GM23248 (cell line): ENCODE measurements around the gene SPRED3. TPM values are rescaled to one million over a fixed set of nuclear protein-coding genes. Genes with fewer than 3 reads are reported as not detected.

Source experiments
- DNase-seq: peaks from one replicate; pipeline ENCODE4 v3.0.0-alpha.2; 2015
- H2AFZ ChIP-seq: fragments of 200-600 bp; sonication (generic); 2 replicates; pipeline ENCODE4 v1.6.1; 2016; ENCODE audit warnings: antibody characterized with exemption
- H3F3A ChIP-seq: fragments of 200-600 bp; sonication (generic); 2 replicates; pipeline ENCODE4 v1.6.1; 2016; ENCODE audit warnings: mild to moderate bottlenecking, antibody characterized with exemption, mixed run types; ENCODE audit not compliant: insufficient read depth
- H3K27ac ChIP-seq: fragments of 200-600 bp; sonication (generic); 2 replicates; pipeline ENCODE4 v1.5.1; 2016; ENCODE audit warnings: mild to moderate bottlenecking
- H3K27me3 ChIP-seq: fragments of 200-600 bp; sonication (generic); replicated peaks from 2 replicates; pipeline ENCODE4 v1.6.1; 2016; ENCODE audit warnings: mild to moderate bottlenecking; ENCODE audit not compliant: insufficient read depth
- H3K36me3 ChIP-seq: fragments of 200-600 bp; sonication (generic); 2 replicates; pipeline ENCODE4 v1.6.1; 2016; ENCODE audit warnings: low read depth, mild to moderate bottlenecking
- H3K4me1 ChIP-seq: fragments of 200-600 bp; sonication (generic); 2 replicates; pipeline ENCODE4 v1.6.1; 2016; ENCODE audit warnings: mild to moderate bottlenecking; ENCODE audit not compliant: insufficient read depth
- H3K4me2 ChIP-seq: fragments of 200-600 bp; sonication (generic); one replicate; pipeline ENCODE4 v1.6.1; 2016; ENCODE audit warnings: mild to moderate bottlenecking; ENCODE audit not compliant: unreplicated experiment
- H3K4me3 ChIP-seq: fragments of 200-600 bp; sonication (generic); 2 replicates; pipeline ENCODE4 v1.5.1; 2016; ENCODE audit warnings: mild to moderate bottlenecking
- H3K79me2 ChIP-seq: fragments of 200-600 bp; sonication (generic); 2 replicates; pipeline ENCODE4 v1.6.1; 2016; ENCODE audit warnings: mild to moderate bottlenecking; ENCODE audit not compliant: insufficient read depth
- H3K9ac ChIP-seq: fragments of 200-600 bp; sonication (generic); 2 replicates; pipeline ENCODE4 v1.6.1; 2016; ENCODE audit warnings: mild to moderate bottlenecking
- H3K9me2 ChIP-seq: fragments of 200-600 bp; sonication (generic); 2 replicates; pipeline ENCODE4 v1.6.1; 2016; ENCODE audit warnings: mixed run types, mild to moderate bottlenecking, moderate library complexity; ENCODE audit not compliant: insufficient read depth
- H3K9me3 ChIP-seq: fragments of 200-600 bp; sonication (generic); one replicate; pipeline ENCODE4 v1.6.1; 2017; ENCODE audit warnings: low read depth
- H4K20me1 ChIP-seq: fragments of 200-600 bp; sonication (generic); 2 replicates; pipeline ENCODE4 v1.6.0; 2016; ENCODE audit not compliant: insufficient read depth
- EZH2 ChIP-seq: fragments of 200-600 bp; sonication (generic); IDR thresholded peaks from 2 replicates; pipeline ENCODE4 v1.6.1; 2018; ENCODE audit warnings: antibody characterized with exemption, mild to moderate bottlenecking; ENCODE audit not compliant: insufficient read depth, poor library complexity, severe bottlenecking
- EZH2phosphoT487 ChIP-seq: fragments of 200-600 bp; sonication (generic); IDR thresholded peaks from 2 replicates; pipeline ENCODE4 v1.6.1; 2018; ENCODE audit warnings: antibody characterized with exemption, moderate library complexity, mild to moderate bottlenecking, low read depth; ENCODE audit not compliant: insufficient read depth
- WGBS, 2 experiments: methylation state at CpG; one replicate each; pipeline ENCODE4 v1.1.6; 2015 to 2017; ENCODE audit warnings: low lambda C conversion rate in 2 of 2, low coverage in 1 of 2; ENCODE audit errors: missing lambda C conversion rate in 2 of 2; 5-methylcytosine and 5-hydroxymethylcytosine counted together
- in situ Hi-C: fragments of 300-500 bp; cut with MboI; formaldehyde crosslinking; loops from 2 replicates; pipeline ENCODE4 v1.15.0; 2020
- polyA plus RNA-seq: library from polyadenylated mRNA; unstranded; fragments of >200 nt; fragmentation: Nextera tagmentation; extraction: Ambion mirVana; gene quantifications from 2 replicates; pipeline ENCODE4 v1.2.1, GENCODE V29; 2016
- total RNA-seq: library from RNA; depleted of rRNA; stranded (reverse); fragments of >200 nt; shearing (Covaris generic); gene quantifications from 2 replicates; pipeline ENCODE4 v1.2.3, GENCODE V29; 2014

SPRED3 gene
- total and polyA plus RNA-seq, 2 experiments from 2014 or later = 1.8 to 2.1 TPM

DNA sequence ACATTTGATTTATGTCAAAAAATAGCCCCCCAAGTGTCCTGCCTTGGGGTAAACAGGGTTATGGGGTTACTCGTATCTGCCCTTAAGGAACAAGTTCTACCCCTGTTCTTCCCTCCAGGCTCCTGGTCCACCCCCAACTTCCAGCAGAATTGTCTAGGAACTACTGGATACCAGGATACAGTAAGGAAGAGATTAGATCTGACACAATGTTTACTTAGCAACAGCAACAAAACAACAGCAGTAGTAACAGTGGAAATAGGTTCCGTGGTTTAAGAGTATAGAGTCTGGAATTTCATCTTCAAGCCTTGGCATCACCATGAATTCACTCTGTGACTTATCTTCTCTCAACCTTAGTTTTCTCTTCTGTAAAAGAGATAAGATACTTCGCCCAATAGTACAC lies 12.7 kb downstream of the SPRED3 start:
- no peaks in the 10 kb centered on the region for H3K9me3 ChIP-seq
- H3F3A ChIP-seq = no peaks in the 10 kb centered on the region
- TF ChIP-seq EZH2phosphoT487 (no peak), EZH2 (no peak)
- H3K9ac ChIP-seq = no peak overlapping the region
- H3K27ac ChIP-seq = no peak overlapping the region
- no peaks in the 10 kb centered on the region for H4K20me1 ChIP-seq
- H3K4me2 ChIP-seq = no peak overlapping the region
- H3K4me3 ChIP-seq = no peak overlapping the region
- WGBS, 2 experiments = 93 to 95% methylated on average over 3 of the region's 3 CpGs
- H3K27me3 ChIP-seq = no peaks in the 10 kb centered on the region
- no peak overlapping the region for H2AFZ ChIP-seq
- H3K4me1 ChIP-seq = 0 out of 2 replicates have a peak, but pooled peaks cover 4% of the 10 kb centered on the region
- DNase-seq = peak; percentile 60
- peaks cover 4% of the 10 kb centered on the region for H3K79me2 ChIP-seq
- in situ Hi-C loops = no loop called here
- no peaks in the 10 kb centered on the region for H3K36me3 ChIP-seq
- H3K9me2 ChIP-seq = no peaks in the 10 kb centered on the region

DNA sequence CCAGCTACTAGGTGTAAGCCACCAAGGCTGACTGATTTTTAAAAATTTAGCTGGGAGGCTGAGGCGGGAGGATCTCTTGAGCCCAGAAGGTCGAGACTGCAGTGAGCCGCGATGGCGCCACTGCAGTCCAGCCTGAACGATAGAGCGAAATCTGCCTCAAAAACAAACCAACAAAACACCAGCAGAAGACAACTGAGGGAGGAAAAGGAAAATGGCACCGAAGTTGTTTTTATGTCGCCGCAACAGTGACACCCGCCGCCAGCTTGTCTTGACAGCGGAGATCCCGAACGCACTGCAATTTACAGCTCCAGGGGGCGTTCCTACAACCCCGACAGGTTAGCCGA lies 14.1 kb downstream of the SPRED3 start:
- TF ChIP-seq EZH2phosphoT487 (no peak), EZH2 (no peak)
- Histone ChIP-seq H4K20me1 (no peaks in the 10 kb centered on the region), H3K27ac (no peak overlapping the region), H3K4me3 (peak overlapping the region; percentile 95), H3K79me2 (peaks cover 4% of the 10 kb centered on the region), H3K27me3 (no peaks in the 10 kb centered on the region), H3K9me3 (no peaks in the 10 kb centered on the region), H3K4me1 (0 out of 2 replicates have a peak, but pooled peaks cover 4% of the 10 kb centered on the region), H3K9ac (no peak overlapping the region), H3K9me2 (no peaks in the 10 kb centered on the region), H2AFZ (peak overlapping the region; percentile 47), H3K36me3 (no peaks in the 10 kb centered on the region), H3K4me2 (peak overlapping the region; percentile 7), H3F3A (no peaks in the 10 kb centered on the region)
- in situ Hi-C loops = no loop called here
- WGBS, 2 experiments = 10 to 12% methylated on average over 18 of the region's 18 CpGs
- no peak for DNase-seq

DNA sequence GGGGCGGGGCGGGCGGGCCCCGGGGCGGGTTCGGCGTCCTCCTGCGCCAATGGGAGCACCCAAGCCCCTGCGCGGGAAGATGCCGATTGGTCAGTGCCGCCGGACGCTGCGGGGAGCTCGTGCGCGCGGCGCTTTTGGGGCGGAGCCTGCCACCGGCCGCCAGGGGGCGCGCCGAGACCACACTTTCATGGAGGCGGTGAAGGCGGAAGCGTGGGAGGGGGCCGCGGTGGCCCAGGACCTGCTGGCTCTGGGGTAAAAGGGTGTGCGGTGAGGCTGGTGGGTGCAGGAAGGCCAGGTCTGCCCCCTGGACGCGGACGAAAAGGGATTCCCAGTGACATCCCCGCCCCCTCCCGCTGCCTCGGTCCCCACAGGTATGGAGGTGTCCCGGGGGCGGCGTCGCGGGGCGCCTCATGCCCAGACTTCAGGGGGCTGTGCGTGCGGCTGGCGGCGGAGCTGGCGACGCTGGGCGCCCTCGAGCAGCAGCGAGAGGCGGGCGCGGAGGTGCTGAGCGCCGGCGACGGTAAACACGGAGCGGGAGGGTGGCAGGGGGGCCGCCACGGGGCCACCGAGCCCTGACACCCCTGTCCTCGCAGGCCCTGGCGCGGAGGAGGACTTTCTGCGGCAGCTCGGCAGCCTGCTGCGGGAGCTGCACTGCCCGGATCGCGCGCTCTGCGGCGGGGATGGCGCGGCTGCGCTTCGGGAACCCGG lies 14.6 kb downstream of the SPRED3 start, which contains the start of gene FAM98C:
TSS of gene FAM98C (plus strand) at position 127 of the 708 bp plus-strand sequence. CDS start at position 188, 61 bp downstream.
- Histone ChIP-seq H3K27ac (no peak within 1 kb of the TSS), H3K4me3 (peak within 1 kb of the TSS; percentile 95), H2AFZ (peak within 1 kb of the TSS; percentile 90), H3K27me3 (no peaks in the 10 kb centered on the region), H3K36me3 (no peaks in the 10 kb centered on the region), H3F3A (no peaks in the 10 kb centered on the region), H3K4me1 (0 out of 2 replicates have a peak, but pooled peaks cover 4% of the 10 kb centered on the region), H4K20me1 (no peaks in the 10 kb centered on the region), H3K79me2 (peaks cover 4% of the 10 kb centered on the region), H3K9ac (peak within 1 kb of the TSS; percentile 84), H3K9me2 (no peaks in the 10 kb centered on the region), H3K9me3 (no peaks in the 10 kb centered on the region), H3K4me2 (peak within 1 kb of the TSS; percentile 82)
- 2% methylated on average over 42 to 64 of the region's 82 CpGs for WGBS, 2 experiments
- in situ Hi-C loops = no loop called here
- TF ChIP-seq EZH2phosphoT487 = no peak
- no peak for TF ChIP-seq EZH2
- peak; percentile 98 for DNase-seq

DNA sequence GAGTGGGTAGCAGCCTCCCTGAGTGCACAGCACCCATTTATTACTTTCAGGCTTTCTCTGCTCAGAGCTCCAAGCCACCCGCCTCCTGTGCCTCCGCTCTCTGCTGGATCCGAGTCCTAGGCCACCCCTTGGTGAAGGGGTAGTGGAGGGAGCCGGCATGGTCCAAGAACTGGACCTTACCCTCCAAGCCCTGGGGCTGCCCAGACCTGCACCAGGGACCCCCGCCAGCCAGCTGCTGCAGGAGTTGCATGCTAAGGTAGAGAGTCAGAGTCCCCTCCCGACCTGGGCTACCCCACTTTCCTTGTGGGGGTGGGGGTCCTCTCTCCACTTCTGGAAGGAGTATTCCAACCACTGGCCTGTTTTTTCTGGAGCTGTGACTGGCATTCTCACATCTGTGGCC lies 16.4 kb downstream of the SPRED3 start:
- Histone ChIP-seq H3K9ac (no peak overlapping the region), H3K27ac (no peak overlapping the region), H3K4me2 (no peak overlapping the region), H3K79me2 (peaks cover 4% of the 10 kb centered on the region), H2AFZ (no peak overlapping the region), H3F3A (0 out of 2 replicates have a peak, but pooled peaks cover 4% of the 10 kb centered on the region), H3K4me1 (0 out of 2 replicates have a peak, but pooled peaks cover 4% of the 10 kb centered on the region), H4K20me1 (no peaks in the 10 kb centered on the region), H3K4me3 (no peak overlapping the region), H3K36me3 (no peaks in the 10 kb centered on the region), H3K27me3 (no peaks in the 10 kb centered on the region), H3K9me3 (no peaks in the 10 kb centered on the region), H3K9me2 (no peaks in the 10 kb centered on the region)
- TF ChIP-seq EZH2phosphoT487 (no peak), EZH2 (no peak)
- in situ Hi-C loops = no loop called here
- no peak for DNase-seq
- WGBS, 2 experiments = 87 to 91% methylated on average over 4 to 6 of the region's 6 CpGs
